Gastrocnemius medialis (tissue), 4 donors: ENCODE data around the gene KRT9. TPM values are rescaled to one million over a fixed set of nuclear protein-coding genes. Genes with fewer than 3 reads are reported as not detected.

Experiments used
- ATAC-seq, 2 donors: fragments of 150-250 bp; one replicate each; pipeline ENCODE4 v1.9.1; 2016
- DNase-seq, 2 donors: peaks; one replicate each; pipeline ENCODE4 v3.0.0-alpha.2; 2019
- H3K27ac ChIP-seq, 4 donors: fragments of 200-600 bp; sonication (generic); 1 replicate in 1 of 4; 2 replicates in 3 of 4; pipeline ENCODE4 v1.5.1; 2016 to 2018; ENCODE audit warnings: mild to moderate bottlenecking in 2 of 4, moderate library complexity in 1 of 4
- H3K27me3 ChIP-seq, 3 donors: fragments of 200-600 bp; sonication (generic) in 2 of 3; 1 replicate in 1 of 3; 2 replicates in 2 of 3; pipeline versions ENCODE4 v1.5.1 to v1.6.0; 2016 to 2019; ENCODE audit warnings: mild to moderate bottlenecking in 1 of 3, moderate library complexity in 1 of 3
- H3K36me3 ChIP-seq, 2 donors: fragments of 200-600 bp; sonication (generic) in 1 of 2; one replicate each; pipeline ENCODE4 v1.5.1; 2017 to 2018
- H3K4me1 ChIP-seq, 2 donors: fragments of 200-600 bp; sonication (generic) in 1 of 2; one replicate each; pipeline ENCODE4 v1.5.1; 2016 to 2017; ENCODE audit warnings: mild to moderate bottlenecking in 2 of 2
- H3K4me3 ChIP-seq, 4 donors: fragments of 200-600 bp; sonication (generic) in 3 of 4; 1 replicate in 1 of 4; 2 replicates in 3 of 4; pipeline ENCODE4 v1.5.1; 2016 to 2019; ENCODE audit warnings: mild to moderate bottlenecking in 2 of 4
- H3K9me3 ChIP-seq, 3 donors: fragments of 200-600 bp; sonication (generic) in 2 of 3; 1 replicate in 1 of 3; 2 replicates in 2 of 3; pipeline ENCODE4 v1.5.1; 2016 to 2019
- CTCF ChIP-seq, 5 experiments: fragments of 450-650 bp in 3 of 5; fragments of 200-600 bp in 2 of 5; sonication (generic) in 2 of 5; IDR thresholded peaks in 4 of 5; conservative IDR thresholded peaks in 1 of 5; 1 replicate in 4 of 5; 2 replicates in 1 of 5; pipeline ENCODE4 v1.5.1; 2016 to 2019; ENCODE audit warnings: antibody characterized with exemption in 5 of 5, mild to moderate bottlenecking in 3 of 5, moderate library complexity in 3 of 5
- POLR2A ChIP-seq, 2 donors: fragments of 450-650 bp; IDR thresholded peaks; one replicate each; pipeline ENCODE4 v1.6.1; 2017; ENCODE audit warnings: antibody characterized with exemption in 2 of 2, mild to moderate bottlenecking in 2 of 2, moderate library complexity in 2 of 2
- in situ Hi-C, 4 donors: fragments of 200-750 bp; cut with MboI; loops; one replicate each; pipeline versions ENCODE4 v1.15.0 to v1.8.0; 2017; ENCODE audit warnings: low sequenced_read_pairs in 4 of 4
- intact Hi-C: fragments of 100-400 bp; cut with DNase I; formaldehyde crosslinking; loops from one replicate; pipeline ENCODE4 v1.15.1; 2023; ENCODE audit warnings: low total_unique reads
- total RNA-seq, 4 donors: library from RNA; depleted of rRNA; stranded (reverse); fragments of >200 nt; gene quantifications; one replicate each; pipeline versions ENCODE4 v1.1.0 to v1.2.3, GENCODE V29; 2016

Gene KRT9
- total RNA-seq, 4 donors from 2014 or later = not detected

GRCh38 chr17:41575336-41575735 lies 3.5 kb upstream of the KRT9 start:
- no peak for TF ChIP-seq CTCF (IDR thresholded peaks at IDR 0.05 in 4 of 5, conservative IDR thresholded peaks at IDR 0.05 in 1 of 5)
- TF ChIP-seq POLR2A (IDR thresholded peaks at IDR 0.05) = no peak
- no peak overlapping the region for H3K27ac ChIP-seq
- no peaks in the 10 kb centered on the region for H3K4me1 ChIP-seq
- DNase-seq = no peak
- ATAC-seq = no peak
- no peaks in the 10 kb centered on the region for H3K9me3 ChIP-seq
- in situ Hi-C loops (no loop called here), intact Hi-C loops (no loop called here)
- no peak overlapping the region for H3K4me3 ChIP-seq
- H3K36me3 ChIP-seq = no peaks in the 10 kb centered on the region
- peaks cover 0 to 25% (median 12%) of the 10 kb centered on the region in 3 donors for H3K27me3 ChIP-seq

DNA sequence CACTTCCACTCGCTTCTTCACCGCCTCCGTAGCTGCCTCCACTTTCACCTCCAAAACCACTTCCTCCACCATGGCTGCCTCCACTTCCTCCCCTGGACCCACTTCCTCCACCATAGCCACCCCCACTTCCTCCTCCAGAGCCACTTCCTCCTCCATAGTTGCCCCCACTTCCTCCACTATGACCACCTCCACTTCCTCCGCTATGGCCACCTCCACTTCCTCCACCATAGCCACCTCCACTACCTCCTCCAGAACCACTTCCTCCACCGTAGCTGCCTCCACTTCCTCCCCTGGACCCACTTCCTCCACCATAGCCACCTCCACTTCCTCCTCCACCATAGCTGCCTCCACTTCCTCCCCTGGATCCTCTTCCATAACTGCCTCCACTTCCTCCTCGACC lies 4.5 kb downstream of the KRT9 start:
- intact Hi-C loops (no loop called here), in situ Hi-C loops (loop anchor here in 1 of 4 donors (25.0 kb wide), 1 partner anchor 680 kb away; the partner anchor contains the start of gene KRT20)
- DNase-seq = no peak
- Histone ChIP-seq H3K36me3 (no peaks in the 10 kb centered on the region), H3K4me1 (peaks cover 0 to 8% of the 10 kb centered on the region in 2 donors), H3K27me3 (peaks cover 0 to 7% (median 0%) of the 10 kb centered on the region in 3 donors), H3K9me3 (no peaks in the 10 kb centered on the region), H3K27ac (no peak overlapping the region), H3K4me3 (no peak overlapping the region)
- TF ChIP-seq CTCF (IDR thresholded peaks at IDR 0.05 in 4 of 5, conservative IDR thresholded peaks at IDR 0.05 in 1 of 5) (no peak), POLR2A (IDR thresholded peaks at IDR 0.05) (no peak)
- no peak for ATAC-seq

- ATAC-seq = no peak
- in situ Hi-C loops = loop anchor here in 1 of 4 donors (25.0 kb wide), 1 partner anchor 678 kb away; the partner anchor contains the start of gene KRT20
Measured at GRCh38 chr17:41565338-41565737, 6.5 kb downstream of the KRT9 start.

DNA sequence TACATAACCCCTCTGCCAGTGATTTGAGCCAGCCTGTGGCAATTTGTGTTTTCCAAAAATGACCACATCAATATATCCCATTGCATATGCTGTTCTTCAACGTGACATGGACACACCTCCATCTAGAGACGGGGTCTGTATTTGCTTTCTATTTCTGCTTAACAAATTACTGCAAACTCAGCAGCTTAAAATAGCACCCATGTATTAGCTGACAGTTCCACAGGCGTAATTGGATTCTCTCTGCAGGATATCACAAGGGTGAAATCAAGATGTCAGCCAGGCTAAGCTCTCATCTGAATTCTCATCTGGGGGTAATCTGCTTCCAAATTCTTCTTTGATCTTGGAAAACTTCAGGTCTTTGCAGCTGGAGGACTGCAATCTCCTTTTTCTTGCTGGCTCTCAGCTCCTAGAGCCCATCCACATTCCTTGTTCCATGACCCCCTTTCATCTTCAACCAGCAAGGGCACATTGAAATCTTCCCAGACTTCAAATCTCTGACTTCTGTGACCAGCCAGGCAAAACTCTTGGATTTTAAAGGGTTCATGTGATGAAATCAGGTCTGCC lies 8.2 kb downstream of the KRT9 start:
- Histone ChIP-seq H3K36me3 (no peaks in the 10 kb centered on the region), H3K27ac (no peak overlapping the region), H3K27me3 (no peaks in the 10 kb centered on the region), H3K4me1 (peaks cover 0 to 8% of the 10 kb centered on the region in 2 donors), H3K4me3 (no peak overlapping the region), H3K9me3 (no peaks in the 10 kb centered on the region)
- in situ Hi-C loops = loop anchor here in 1 of 4 donors (25.0 kb wide), 1 partner anchor 676 kb away; the partner anchor contains the start of gene KRT20
- ATAC-seq (peak; percentile 54 to 61), DNase-seq (no peak)
- intact Hi-C loops = no loop called here
- no peak for TF ChIP-seq POLR2A (IDR thresholded peaks at IDR 0.05)
- TF ChIP-seq CTCF (IDR thresholded peaks at IDR 0.05 in 4 of 5, conservative IDR thresholded peaks at IDR 0.05 in 1 of 5) = no peak

More at GRCh38 chr17:41565338-41565737, 6.5 kb downstream of the KRT9 start:
- H3K4me3 ChIP-seq = no peak overlapping the region
- H3K27ac ChIP-seq = no peak overlapping the region
- H3K27me3 ChIP-seq = no peaks in the 10 kb centered on the region
- TF ChIP-seq CTCF (IDR thresholded peaks at IDR 0.05 in 4 of 5, conservative IDR thresholded peaks at IDR 0.05 in 1 of 5) (no peak), POLR2A (IDR thresholded peaks at IDR 0.05) (no peak)
- DNase-seq = no peak
- peaks cover 0 to 8% of the 10 kb centered on the region in 2 donors for H3K4me1 ChIP-seq
- no peaks in the 10 kb centered on the region for H3K9me3 ChIP-seq
- intact Hi-C loops = no loop called here
- no peaks in the 10 kb centered on the region for H3K36me3 ChIP-seq
